Ishikawa (cell line): ENCODE results near the gene VSX1.

ENCODE experiments used
- MAX ChIP-seq: IDR thresholded peaks from 2 replicates; pipeline ENCODE4 v1.6.1; 2012
- USF1 ChIP-seq: IDR thresholded peaks from 2 replicates; pipeline ENCODE4 v1.6.1; 2012

GRCh38 chr20:25077610-25078169, 4.3 kb downstream of the VSX1 start:
- TF ChIP-seq USF1: no peak
- TF ChIP-seq MAX: no peak
